Right forelimb (tissue), 1 donor: ENCODE data around the gene ZNF45.
"Not testable (repeated sequence)": the region's sequence is repeated elsewhere in the genome, so short reads cannot be mapped to it uniquely, and the experiment has no call there.

ENCODE experiments used
- DNase-seq: peaks from one replicate; pipeline ENCODE4 v3.0.0-alpha.2; 2018

Gene ZNF45

DNA sequence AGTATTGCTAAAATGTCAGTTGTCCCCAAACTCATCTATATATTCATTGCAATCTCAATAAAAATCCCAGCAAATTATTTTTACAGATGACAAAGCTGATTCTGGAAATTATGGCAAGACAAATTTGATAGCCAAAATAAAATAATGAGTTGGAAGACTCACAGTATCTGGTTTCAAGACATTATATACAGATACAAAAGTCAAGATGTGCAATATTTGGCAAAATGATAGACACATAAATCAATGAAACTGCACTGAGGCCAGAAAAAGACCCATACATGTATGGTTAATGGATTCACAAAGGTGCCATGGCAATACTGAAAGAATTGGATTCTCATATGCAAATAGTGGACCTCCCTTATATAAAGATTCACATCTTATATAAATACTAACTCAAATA, 24.2 kb downstream of the ZNF45 start:
- no peak for DNase-seq

DNA sequence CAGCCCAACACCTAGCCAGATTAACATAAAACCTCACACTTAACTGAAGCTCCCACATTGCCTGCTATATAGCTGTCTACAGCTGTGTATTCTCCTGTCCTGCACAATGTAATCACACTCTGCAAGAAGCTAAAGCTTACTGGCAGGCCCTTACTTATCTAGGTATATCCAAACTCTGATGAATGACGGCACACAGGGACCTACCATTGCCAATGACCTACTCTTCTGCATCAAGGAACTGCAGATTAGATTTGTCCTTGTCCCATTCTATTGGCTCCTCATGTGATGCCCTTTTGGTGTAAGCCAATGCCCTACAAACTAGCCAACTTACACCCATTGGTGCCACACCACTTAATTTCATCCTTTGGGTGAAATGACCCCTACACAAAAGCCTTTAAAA, 26.4 kb downstream of the ZNF45 start:
- DNase-seq: no peak

- no peak for DNase-seq
These were observed 28.3 kb downstream of the ZNF45 start for GRCh38 chr19:43906774-43907173.

DNA sequence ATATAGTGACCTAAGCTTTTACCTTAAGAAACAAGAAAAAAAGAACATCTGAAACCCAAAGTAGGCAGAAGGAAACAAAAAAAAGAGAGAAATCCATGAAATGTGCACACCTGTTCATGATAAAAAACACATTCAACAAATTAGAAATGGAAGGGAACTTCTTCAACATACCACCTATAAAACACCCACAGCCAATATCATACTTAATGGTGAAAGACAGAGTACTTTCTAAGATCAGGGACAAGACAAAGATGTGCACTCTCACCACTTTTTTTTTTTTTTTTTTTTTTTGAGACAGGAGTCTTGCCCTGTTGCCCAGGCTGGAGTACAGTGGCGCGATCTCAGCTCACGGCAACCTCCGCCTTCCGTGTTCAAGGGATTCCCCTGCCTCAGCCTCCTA, 29.2 kb downstream of the ZNF45 start:
- no peak for DNase-seq

GRCh38 chr19:43902399-43902798, 32.7 kb downstream of the ZNF45 start:
- DNase-seq: no peak

DNA sequence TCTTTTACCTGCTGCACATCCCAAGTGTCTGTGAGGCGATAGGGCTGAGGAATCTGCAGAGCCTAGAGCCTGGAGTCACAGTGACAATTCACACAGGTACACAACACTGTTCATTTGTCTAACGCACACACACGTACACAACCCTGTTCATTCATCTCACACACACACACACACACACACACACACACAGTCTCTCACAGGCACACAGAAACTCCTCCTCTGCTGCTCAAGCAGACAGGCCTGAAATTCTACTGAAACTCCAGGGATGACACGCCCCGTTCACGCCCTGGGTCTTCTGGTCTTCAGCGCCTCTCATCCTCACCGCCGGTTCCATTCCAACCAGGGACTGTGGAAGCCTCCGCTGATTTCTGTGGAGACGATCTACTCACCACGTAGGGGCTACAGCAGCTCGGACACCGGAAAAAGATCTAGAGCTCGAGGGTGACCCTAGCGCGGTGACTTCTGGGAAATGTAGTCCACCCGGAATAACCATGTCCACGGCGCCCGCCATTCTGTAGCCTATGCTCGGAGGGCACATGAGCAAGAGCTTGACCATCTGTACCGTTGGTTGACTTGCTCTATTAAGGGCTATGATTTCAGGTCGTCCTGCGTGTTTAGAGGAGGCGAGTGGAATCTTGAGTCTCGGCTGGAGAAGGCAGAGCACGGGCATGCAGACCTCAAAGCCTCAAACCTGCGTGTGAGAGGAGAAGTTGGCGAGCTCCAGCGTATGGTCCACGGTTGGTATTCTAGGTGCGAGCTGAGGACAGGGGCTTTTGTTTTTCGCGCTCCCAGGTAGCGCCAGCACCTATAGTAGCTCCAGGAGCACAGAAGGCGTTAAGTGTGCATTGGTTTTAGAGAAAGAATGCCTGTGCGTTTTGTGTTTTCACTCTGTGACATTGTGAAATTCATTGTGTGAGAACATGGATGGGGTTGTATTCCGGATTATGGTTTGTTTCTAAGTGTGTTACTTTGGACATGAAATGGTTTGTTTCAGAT, 33.4 kb downstream of the ZNF45 start:
- peak; percentile 84 for DNase-seq

GRCh38 chr19:43895727-43896308, 39.3 kb downstream of the ZNF45 start:
- no peak for DNase-seq

DNA sequence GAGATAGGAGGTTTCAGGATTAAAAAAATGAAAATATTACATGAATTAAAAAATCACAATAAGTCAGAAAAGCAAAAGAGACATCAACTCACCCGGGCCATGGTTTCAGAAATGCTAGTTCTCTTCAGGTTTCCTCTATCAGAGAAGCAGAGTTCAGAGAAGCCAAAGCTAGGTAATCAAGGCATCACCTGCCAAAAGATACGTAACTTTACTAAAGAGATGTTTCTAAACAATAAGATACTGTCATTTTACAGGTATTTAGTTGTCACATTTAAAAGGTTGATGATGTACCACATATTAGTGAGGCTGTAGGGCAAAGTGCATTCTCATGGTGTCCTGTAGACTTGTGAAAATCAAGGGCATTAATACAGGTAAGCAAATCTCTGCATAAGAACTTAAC, 51.2 kb downstream of the ZNF45 start, which contains the start of gene ZNF404:
Gene ZNF404 (minus strand): TSS at position 101 of the 400 bp plus-strand sequence.
- no peak for DNase-seq

DNA sequence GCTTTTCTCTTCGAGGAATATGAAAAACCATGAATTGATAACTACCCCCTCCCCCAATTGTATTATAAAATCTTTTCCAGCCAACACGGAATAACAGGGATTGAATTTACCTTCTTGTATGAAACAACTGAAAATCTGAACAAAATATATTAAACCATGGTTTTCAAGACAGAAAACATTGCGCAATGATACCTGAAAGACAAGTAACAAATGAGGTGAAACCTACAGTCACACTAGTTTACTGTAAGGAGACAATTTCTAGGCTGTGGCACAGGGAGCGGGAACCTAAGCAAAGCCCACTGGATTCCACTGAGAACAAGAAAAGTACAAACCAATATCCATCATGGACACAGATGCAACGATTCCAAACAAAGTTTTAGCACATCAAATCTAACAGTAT, 54.6 kb downstream of the ZNF45 start:
- DNase-seq: no peak

DNA sequence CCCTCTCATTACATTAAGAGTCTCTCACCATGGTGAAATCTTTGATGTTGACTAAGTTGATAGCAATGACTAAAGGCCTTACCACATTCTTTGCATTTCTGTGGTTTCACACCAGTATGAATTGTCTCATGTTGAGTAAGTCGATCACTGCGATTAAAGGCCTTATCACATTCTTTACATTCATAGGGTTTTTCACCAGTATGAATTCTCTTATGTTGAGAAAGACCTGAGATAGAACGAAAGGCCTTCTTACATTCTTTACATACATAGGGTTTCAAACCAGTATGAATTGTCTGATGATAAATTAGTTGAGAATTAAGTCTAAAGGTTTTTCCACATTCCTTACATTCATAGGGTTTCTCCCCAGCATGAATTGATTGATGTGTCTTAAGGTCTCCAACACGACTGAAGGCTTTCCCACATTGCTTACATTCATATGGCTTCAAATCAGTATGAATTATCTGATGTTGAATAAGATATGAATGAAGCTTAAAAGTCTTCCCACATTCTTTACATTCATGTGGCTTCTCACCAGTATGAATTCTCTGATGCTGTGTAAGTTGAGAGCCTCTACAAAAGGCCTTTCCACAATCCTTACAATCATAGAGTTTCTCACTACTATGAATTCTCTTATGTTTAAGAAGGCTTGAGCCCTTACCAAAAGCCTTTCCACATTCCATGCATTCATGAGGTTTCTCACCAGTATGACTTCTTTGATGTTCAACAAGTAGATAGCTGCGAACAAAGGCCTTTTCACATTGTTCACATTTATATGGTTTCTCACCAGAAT, 62.3 kb downstream of the ZNF45 start:
- no peak for DNase-seq

- DNase-seq: not testable (repeated sequence)
These were observed 68.2 kb downstream of the ZNF45 start for GRCh38 chr19:43866923-43867322.
